Measurements from ENCODE around the gene ZNF787.

Gene ZNF787

DNA sequence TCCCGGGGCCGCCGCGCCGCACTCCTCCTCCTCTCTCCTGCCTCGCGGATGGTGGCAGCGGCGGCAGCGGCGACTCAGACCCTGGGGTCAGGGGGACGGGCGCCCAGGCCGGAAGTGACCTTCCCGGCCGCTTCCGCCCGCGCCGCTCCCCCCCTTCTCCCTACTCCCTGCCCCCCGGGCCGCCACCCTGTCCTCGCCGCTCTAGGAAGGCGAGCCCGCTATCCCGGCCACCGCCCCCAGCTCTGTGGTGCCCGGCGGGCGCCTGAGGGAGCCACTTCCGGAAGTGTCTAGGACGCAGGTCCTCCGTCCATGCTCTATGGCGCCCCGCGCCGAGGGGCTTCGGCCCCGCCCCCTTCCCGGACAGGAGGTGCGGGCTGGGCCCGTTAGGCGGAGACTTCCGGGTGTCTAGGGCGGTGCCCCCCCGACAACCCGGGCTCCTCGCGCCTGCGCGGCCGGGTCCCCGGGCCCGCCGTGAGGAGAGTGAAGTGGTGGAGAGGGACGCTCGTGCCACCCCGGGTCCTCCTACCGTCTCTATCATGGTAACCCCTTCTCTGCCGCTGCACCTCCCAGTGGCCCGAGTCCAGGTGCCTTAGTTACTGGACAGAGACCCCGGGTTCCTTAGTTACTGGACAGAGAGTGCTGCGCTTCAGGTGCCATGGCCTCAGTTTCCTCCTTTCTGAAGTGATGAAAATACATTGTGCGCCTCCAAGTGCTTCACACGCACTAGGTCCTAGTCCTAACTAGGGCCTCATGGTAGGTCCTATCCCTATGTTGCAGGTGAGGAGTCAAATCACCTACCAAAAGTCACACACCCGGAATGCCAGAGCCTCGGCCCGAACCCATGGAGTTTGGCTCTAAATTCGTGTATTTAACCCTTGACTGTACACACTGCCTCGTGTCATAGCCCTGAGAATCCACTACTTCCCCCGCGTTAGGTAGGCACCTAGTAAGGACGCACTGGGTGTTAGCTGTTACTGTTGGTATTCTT lies at the start of gene ZNF787:
Gene ZNF787, minus strand, starts transcription at position 116 of the 988 bp plus-strand sequence. CDS start 18,078 bp downstream, outside the sequence.
- DNase-seq (ENCODE audit: low read depth): peak; percentile 89
- peak within 1 kb of the TSS; percentile 80 for H3K4me3 ChIP-seq (ENCODE audit: low read depth, low read length)
- TF ChIP-seq, protein P1, sequence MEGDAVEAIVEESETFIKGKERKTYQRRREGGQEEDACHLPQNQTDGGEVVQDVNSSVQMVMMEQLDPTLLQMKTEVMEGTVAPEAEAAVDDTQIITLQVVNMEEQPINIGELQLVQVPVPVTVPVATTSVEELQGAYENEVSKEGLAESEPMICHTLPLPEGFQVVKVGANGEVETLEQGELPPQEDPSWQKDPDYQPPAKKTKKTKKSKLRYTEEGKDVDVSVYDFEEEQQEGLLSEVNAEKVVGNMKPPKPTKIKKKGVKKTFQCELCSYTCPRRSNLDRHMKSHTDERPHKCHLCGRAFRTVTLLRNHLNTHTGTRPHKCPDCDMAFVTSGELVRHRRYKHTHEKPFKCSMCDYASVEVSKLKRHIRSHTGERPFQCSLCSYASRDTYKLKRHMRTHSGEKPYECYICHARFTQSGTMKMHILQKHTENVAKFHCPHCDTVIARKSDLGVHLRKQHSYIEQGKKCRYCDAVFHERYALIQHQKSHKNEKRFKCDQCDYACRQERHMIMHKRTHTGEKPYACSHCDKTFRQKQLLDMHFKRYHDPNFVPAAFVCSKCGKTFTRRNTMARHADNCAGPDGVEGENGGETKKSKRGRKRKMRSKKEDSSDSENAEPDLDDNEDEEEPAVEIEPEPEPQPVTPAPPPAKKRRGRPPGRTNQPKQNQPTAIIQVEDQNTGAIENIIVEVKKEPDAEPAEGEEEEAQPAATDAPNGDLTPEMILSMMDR (IDR thresholded peaks at IDR 0.05; ENCODE audit: low read depth, low read length, missing control alignments): no peak

DNA sequence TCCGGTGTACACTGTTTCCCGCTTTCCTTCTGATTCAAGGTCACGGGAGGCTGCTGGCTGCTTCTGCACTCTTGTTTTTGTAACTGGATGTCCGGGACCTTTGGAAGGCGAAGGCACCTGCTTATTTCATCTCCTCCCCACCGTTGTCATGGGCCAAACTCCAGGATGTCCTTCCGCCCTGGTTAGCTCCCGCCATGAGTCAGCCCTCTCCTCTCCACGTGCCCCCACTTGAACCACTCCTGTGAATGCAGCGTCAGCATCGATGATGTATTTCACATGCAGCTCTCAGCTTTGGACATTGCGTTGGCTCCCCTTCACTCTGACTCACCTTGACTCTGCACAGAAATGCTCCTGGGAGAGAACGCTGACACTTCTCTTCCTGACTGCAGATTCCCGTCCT lies 49.2 kb upstream of the ZNF787 start:
- TF ChIP-seq, protein P1 (IDR thresholded peaks at IDR 0.05; ENCODE audit: low read depth, low read length, missing control alignments): no peak
- no peak for DNase-seq (ENCODE audit: low read depth)
- no peak overlapping the region for H3K4me3 ChIP-seq (ENCODE audit: low read depth, low read length)

DNA sequence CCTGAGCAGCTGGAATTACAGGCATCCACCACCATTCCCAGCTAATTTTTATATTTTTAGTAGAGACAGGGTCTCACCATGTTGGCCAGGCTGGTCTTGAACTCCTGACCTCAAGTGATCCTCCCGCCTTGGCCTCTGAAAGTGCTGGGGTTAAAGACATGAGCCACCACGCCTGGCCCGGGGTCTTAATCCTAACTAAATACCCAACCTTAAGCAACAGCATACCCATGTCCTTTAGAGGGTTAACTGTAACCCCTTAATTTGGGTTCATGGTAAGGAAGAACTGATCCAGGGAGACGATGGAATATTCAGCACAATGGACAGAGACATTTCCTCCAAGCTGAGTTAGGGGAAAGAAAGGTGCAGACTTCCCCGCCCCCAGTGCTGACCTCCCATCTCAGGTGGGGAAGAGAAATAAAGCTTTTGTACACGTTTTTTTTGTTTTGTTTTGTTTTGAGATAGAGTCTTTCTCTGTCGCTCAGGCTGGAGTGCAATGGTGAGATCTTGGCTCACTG lies 46.0 kb upstream of the ZNF787 start:
- TF ChIP-seq, protein P1 (IDR thresholded peaks at IDR 0.05; ENCODE audit: low read depth, low read length, missing control alignments): no peak
- H3K4me3 ChIP-seq (ENCODE audit: low read depth, low read length): no peak overlapping the region
- DNase-seq (ENCODE audit: low read depth): no peak

DNA sequence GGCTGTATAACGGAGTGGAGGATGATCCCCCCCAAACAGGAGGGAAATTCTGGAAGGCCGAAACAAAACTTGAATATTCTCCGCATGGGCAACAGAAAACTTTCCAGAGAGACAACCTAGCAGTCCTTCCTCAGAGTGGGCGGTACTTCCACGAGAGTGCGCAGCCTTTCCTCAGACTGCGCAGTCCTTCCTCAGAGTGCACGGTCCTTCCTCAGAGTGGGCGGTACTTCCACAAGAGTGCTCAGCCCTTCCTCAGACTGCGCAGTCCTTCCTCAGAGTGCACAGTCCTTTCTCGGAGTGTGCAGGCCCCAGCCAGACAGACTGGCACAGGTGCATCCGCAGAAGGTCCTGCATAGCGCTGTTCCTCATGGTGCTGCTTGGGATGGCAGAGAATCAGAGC lies 42.0 kb upstream of the ZNF787 start:
- TF ChIP-seq, protein P1 (IDR thresholded peaks at IDR 0.05; ENCODE audit: low read depth, low read length, missing control alignments): no peak
- no peak overlapping the region for H3K4me3 ChIP-seq (ENCODE audit: low read depth, low read length)

DNA sequence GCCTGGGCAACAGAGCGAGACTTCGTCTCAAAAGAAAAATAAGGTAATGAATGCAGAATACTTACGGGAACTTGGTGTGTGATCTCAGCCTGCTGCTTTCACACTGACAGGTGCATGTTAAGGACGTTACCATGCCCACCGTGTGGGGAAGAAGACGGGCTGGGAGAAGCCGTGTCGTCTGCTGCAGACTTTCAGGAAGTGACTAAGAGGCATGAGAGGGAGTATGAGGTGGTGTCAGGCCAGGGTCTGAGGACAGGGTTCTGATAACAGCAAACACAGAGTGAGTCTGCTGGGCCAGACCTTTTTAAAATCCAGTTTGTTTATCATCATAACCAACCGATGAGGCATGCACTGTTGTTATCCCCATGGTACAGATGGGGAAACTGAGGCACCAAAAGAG lies 41.2 kb upstream of the ZNF787 start:
- DNase-seq (ENCODE audit: low read depth): no peak
- TF ChIP-seq, protein P1 (IDR thresholded peaks at IDR 0.05; ENCODE audit: low read depth, low read length, missing control alignments): no peak
- no peak overlapping the region for H3K4me3 ChIP-seq (ENCODE audit: low read depth, low read length)

More for the DNA sequence above, 42.0 kb upstream of the ZNF787 start:
- DNase-seq (ENCODE audit: low read depth): no peak

DNA sequence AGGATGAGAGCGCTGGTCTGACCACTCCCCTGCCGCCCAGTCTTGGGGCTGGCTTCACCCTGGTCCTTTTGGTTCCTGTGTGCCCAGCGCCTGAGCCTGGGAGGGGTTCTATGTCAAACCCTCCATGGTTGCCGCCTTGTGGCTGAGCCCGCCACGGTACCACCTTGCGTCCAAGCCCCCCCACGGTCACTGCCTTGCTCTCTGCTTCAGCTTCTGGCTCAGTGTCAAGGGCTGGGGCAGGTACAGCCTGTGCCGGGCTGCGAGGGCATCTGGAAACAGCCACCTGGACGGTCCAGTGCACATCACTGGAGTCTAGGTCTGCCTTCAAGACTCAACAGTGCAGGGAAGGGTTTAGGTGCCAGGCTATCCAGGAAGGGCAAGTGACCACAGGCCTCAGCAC lies 40.4 kb upstream of the ZNF787 start:
- TF ChIP-seq, protein P1 (IDR thresholded peaks at IDR 0.05; ENCODE audit: low read depth, low read length, missing control alignments): no peak
- no peak for DNase-seq (ENCODE audit: low read depth)
- H3K4me3 ChIP-seq (ENCODE audit: low read depth, low read length): no peak overlapping the region

All from GM12864 (cell line).